K562 (cell line): ENCODE measurements around the gene KIF14. TPM values are rescaled to one million over a fixed set of nuclear protein-coding genes. Genes with fewer than 3 reads are reported as not detected.

Experiments
- ARID3B ChIP-seq: fragments of 250-450 bp; sonication (Bioruptor Pico); IDR thresholded peaks from 2 replicates; pipeline ENCODE4 v1.4.0; 2020; ENCODE audit warnings: borderline replicate concordance
- ATF1 ChIP-seq, 2 experiments: fragments of 450-650 bp in 1 of 2; IDR thresholded peaks; 2 replicates each; pipeline ENCODE4 v1.6.1; 2016; ENCODE audit warnings: missing compliant biosample characterization in 1 of 2, missing genetic modification characterization in 1 of 2
- CEBPG ChIP-seq, 3 experiments: fragments of 200-800 bp in 1 of 3; sonication (Bioruptor generic) in 1 of 3; sonication (generic) in 1 of 3; formaldehyde crosslinking in 1 of 3; IDR thresholded peaks in 2 of 3; conservative IDR thresholded peaks in 1 of 3; 2 replicates each; pipeline versions ENCODE4 v1.6.1 to v1.8.0; 2016 to 2022; ENCODE audit warnings: missing compliant biosample characterization in 2 of 3, missing genetic modification characterization in 2 of 3, mild to moderate bottlenecking in 1 of 3, missing genetic modification reagents in 1 of 3
- E2F6 ChIP-seq, 2 experiments: IDR thresholded peaks; 2 replicates each; pipeline ENCODE4 v1.6.1; 2011; ENCODE audit warnings: borderline replicate concordance in 1 of 2, control low read depth in 1 of 2, low read depth in 1 of 2, low read length in 1 of 2, mild to moderate bottlenecking in 1 of 2, mixed read lengths in 1 of 2, moderate library complexity in 1 of 2; ENCODE audit not compliant: insufficient read depth in 1 of 2, insufficient read length in 1 of 2, poor library complexity in 1 of 2, severe bottlenecking in 1 of 2; ENCODE audit errors: extremely low read depth in 1 of 2
- FOS ChIP-seq: IDR thresholded peaks from 3 replicates; pipeline ENCODE4 v1.6.1; 2011; ENCODE audit not compliant: insufficient read length; ENCODE audit errors: extremely low read depth
- GATA2 ChIP-seq: sonication (generic); formaldehyde crosslinking; IDR thresholded peaks from 2 replicates; pipeline ENCODE4 v1.4.0; 2020; ENCODE audit warnings: mild to moderate bottlenecking, missing genetic modification reagents
- GTF2F1 ChIP-seq: IDR thresholded peaks from 2 replicates; pipeline ENCODE4 v1.6.1; 2011; ENCODE audit warnings: low read depth, low read length, improper control_type of control experiment
- HMGN3 ChIP-seq: IDR thresholded peaks from 2 replicates; pipeline ENCODE4 v1.6.1; 2011; ENCODE audit warnings: borderline replicate concordance, low read depth, mild to moderate bottlenecking, mixed read lengths, low read length; ENCODE audit not compliant: insufficient read length; ENCODE audit errors: extremely low read depth
- HNRNPUL1 ChIP-seq: fragments of 200-400 bp; formaldehyde crosslinking; IDR thresholded peaks from 2 replicates; pipeline ENCODE4 v1.6.1; 2017; ENCODE audit warnings: low read length
- HOMEZ ChIP-seq: fragments of 250-450 bp; sonication (Bioruptor Pico); IDR thresholded peaks from 2 replicates; pipeline ENCODE4 v1.4.0; 2020; ENCODE audit warnings: mild to moderate bottlenecking, moderate library complexity
- LCOR ChIP-seq: sonication (generic); formaldehyde crosslinking; IDR thresholded peaks from 2 replicates; pipeline ENCODE4 v1.8.0; 2022; ENCODE audit warnings: mild to moderate bottlenecking, missing genetic modification reagents
- NCOA2 ChIP-seq, 2 experiments: fragments of 450-650 bp; IDR thresholded peaks; 2 replicates each; pipeline ENCODE4 v1.6.1; 2018; ENCODE audit warnings: mild to moderate bottlenecking in 2 of 2, moderate library complexity in 1 of 2; ENCODE audit not compliant: partially characterized antibody in 2 of 2
- NFATC3 ChIP-seq: fragments of 450-650 bp; IDR thresholded peaks from 2 replicates; pipeline ENCODE4 v1.6.1; 2017; ENCODE audit warnings: mild to moderate bottlenecking
- NONO ChIP-seq, 2 experiments: fragments of 200-400 bp in 1 of 2; fragments of 450-650 bp in 1 of 2; formaldehyde crosslinking in 1 of 2; IDR thresholded peaks; 2 replicates each; pipeline ENCODE4 v1.6.1; 2017; ENCODE audit warnings: low read depth in 2 of 2, mild to moderate bottlenecking in 2 of 2, moderate library complexity in 2 of 2, low read length in 1 of 2
- POLR2G ChIP-seq: fragments of 200-400 bp; formaldehyde crosslinking; IDR thresholded peaks from 2 replicates; pipeline ENCODE4 v1.6.1; 2017; ENCODE audit warnings: low read depth, mild to moderate bottlenecking, antibody characterized with exemption, low read length, moderate library complexity
- RNF2 ChIP-seq: sonication (generic); IDR thresholded peaks from 2 replicates; pipeline ENCODE4 v1.6.1; 2016
- SRSF3 ChIP-seq: fragments of 200-400 bp; formaldehyde crosslinking; IDR thresholded peaks from 2 replicates; pipeline ENCODE4 v1.6.1; 2016; ENCODE audit warnings: mild to moderate bottlenecking, low read length, moderate library complexity; ENCODE audit not compliant: insufficient read depth
- XRCC3 ChIP-seq: fragments of 450-650 bp; IDR thresholded peaks from 2 replicates; pipeline ENCODE4 v1.6.1; 2017; ENCODE audit warnings: mild to moderate bottlenecking, moderate library complexity
- polyA plus RNA-seq, 8 experiments: library from polyadenylated mRNA; depleted of rRNA in 4 of 8; stranded (reverse) in 5 of 8; unstranded in 3 of 8; fragments of >200 nt; fragmentation: Nextera tagmentation in 2 of 8; fragmentation: Illumina TruSeq in 1 of 8; extraction: Ambion mirVana in 2 of 8; extraction: Trizol in 1 of 8; gene quantifications; 2 replicates each; pipeline versions ENCODE4 v1.2.1 to v1.2.3, GENCODE V29; 2011 to 2014; ENCODE audit warnings: inconsistent platforms in 1 of 8, missing spikeins in 1 of 8
- total RNA-seq, 7 experiments: library from RNA; depleted of rRNA in 6 of 7; stranded (reverse); fragments of >200 nt in 6 of 7; fragmentation: Illumina TruSeq in 2 of 7; extraction: Trizol in 2 of 7; gene quantifications; 2 replicates each; pipeline versions ENCODE4 v1.2.1 to v1.2.3, GENCODE V29; 2011 to 2021; ENCODE audit warnings: low replicate concordance in 1 of 7
- TF ChIP-seq, protein P1 (sequence below): sonication (generic); formaldehyde crosslinking; IDR thresholded peaks from 2 replicates; pipeline ENCODE4 v1.8.1; 2023; ENCODE audit warnings: mild to moderate bottlenecking, missing genetic modification reagents

The KIF14 gene
- total and polyA plus RNA-seq, 9 of the 15 experiments (the other 6 are each of a cell fraction or from before 2014, with no cell fraction given) = 11.5 to 47.4 (median 29.0) TPM

DNA sequence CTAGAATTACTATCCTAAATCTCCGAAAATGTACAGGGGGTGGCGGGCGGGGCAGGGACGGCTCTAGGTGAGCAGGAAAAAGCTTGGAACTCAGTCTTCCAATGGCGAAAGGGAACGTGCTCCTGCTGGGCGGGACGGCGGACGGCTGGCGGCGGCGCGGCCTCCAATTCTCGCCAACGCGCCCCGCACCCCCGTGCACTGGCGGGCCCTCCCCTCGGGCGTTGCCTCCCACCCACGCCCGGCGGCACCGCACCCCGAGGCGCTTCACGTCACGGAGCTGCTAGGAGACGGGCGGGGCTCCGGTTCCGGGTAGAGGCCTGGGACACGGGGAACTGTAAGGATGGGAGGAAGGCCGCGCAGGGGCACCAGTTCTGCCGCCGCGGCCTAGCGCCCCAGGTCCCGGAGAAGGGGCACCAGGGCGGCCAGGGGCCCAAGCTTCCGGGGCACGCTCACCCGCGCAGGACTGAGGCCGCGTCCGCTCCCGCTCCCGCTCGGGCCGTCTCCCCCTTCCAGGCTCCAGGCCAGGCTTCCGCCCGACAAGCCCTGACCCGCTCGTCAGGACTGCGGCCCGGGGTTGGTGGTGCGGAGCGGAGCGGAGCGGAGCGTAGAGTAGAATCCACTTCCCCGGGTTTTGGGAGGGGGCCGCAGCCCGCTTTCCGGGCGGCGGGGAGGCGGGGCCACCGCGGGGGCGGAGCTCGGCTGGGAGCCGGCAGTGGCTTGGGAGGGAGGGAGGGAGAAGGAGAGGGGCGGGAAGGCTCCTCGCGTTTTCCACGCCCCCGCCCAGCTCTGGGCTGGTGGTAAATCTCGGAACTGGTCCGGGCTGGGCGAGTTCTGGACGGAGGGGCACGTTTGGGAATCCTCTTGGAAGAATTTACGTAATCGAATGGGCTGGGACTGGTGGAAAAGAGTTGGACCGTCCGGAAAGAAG, 49.0 kb upstream of the KIF14 start, which contains the start of gene DDX59 (continued):
- TF ChIP-seq ARID3B = no peak
- no peak for TF ChIP-seq CEBPG (CRISPR knock-in tag; IDR thresholded peaks at IDR 0.05)
- peak in 1 of 2 experiments; percentile 80; a peak in 2 of 4 replicates for TF ChIP-seq CEBPG (tag; conservative IDR thresholded peaks at IDR 0.05 in 1 of 2, IDR thresholded peaks at IDR 0.05 in 1 of 2)
- no peak for TF ChIP-seq NCOA2 (IDR thresholded peaks at IDR 0.05; ENCODE audit: partially characterized antibody in 2 of 2)
- TF ChIP-seq RNF2 = peak; percentile 68
- TF ChIP-seq NONO (IDR thresholded peaks at IDR 0.05; ENCODE audit: low read depth in 2 of 2, low read length in 1 of 2) = peak; percentile 71 to 95; a peak in 3 of 4 replicates
- no peak for TF ChIP-seq HNRNPUL1
- TF ChIP-seq HMGN3 = peak; percentile 99
- 0 out of 2 replicates have a peak, but pooled peaks have one; percentile 70 for TF ChIP-seq SRSF3
- no peak for TF ChIP-seq HOMEZ (CRISPR knock-in tag)
- TF ChIP-seq E2F6 (IDR thresholded peaks at IDR 0.05; ENCODE audit: borderline replicate concordance in 1 of 2, extremely low read depth in 1 of 2, insufficient read depth in 1 of 2, insufficient read length in 1 of 2, low read depth in 1 of 2, low read length in 1 of 2, poor library complexity in 1 of 2, severe bottlenecking in 1 of 2) = peak; percentile 91 to 98
- no peak for TF ChIP-seq GATA2
- 0 out of 2 replicates have a peak, but pooled peaks have one; percentile 68 for TF ChIP-seq GTF2F1
- peak; percentile 3; the same call in 1 of the 2 replicates for TF ChIP-seq NFATC3
- TF ChIP-seq, protein P1, sequence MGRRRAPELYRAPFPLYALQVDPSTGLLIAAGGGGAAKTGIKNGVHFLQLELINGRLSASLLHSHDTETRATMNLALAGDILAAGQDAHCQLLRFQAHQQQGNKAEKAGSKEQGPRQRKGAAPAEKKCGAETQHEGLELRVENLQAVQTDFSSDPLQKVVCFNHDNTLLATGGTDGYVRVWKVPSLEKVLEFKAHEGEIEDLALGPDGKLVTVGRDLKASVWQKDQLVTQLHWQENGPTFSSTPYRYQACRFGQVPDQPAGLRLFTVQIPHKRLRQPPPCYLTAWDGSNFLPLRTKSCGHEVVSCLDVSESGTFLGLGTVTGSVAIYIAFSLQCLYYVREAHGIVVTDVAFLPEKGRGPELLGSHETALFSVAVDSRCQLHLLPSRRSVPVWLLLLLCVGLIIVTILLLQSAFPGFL (CRISPR knock-in tag) = 0 out of 2 replicates have a peak, but pooled peaks have one; percentile 92
- TF ChIP-seq LCOR (CRISPR knock-in tag) = peak; percentile 93
- no peak for TF ChIP-seq XRCC3
- 0 out of 2 replicates have a peak, but pooled peaks have one; percentile 59 for TF ChIP-seq ATF1 (CRISPR knock-in tag; IDR thresholded peaks at IDR 0.05)
- peak; percentile 97 for TF ChIP-seq ATF1 (tag; IDR thresholded peaks at IDR 0.05)
- TF ChIP-seq FOS = no peak
- TF ChIP-seq POLR2G = peak; percentile 99
